Vagina (tissue), 2 donors: ENCODE data around the gene TMEM237. TPM values are rescaled to one million over a fixed set of nuclear protein-coding genes. Genes with fewer than 3 reads are reported as not detected.

Source experiments
- DNase-seq, 2 donors: peaks; one replicate each; pipeline ENCODE4 v3.0.0-alpha.2; 2017; ENCODE audit errors: extremely low spot score in 2 of 2
- H3K27ac ChIP-seq: fragments of 200-600 bp; sonication (generic); one replicate; pipeline ENCODE4 v1.5.1; 2019
- H3K27me3 ChIP-seq: fragments of 200-600 bp; sonication (generic); one replicate; pipeline ENCODE4 v1.5.1; 2019
- H3K36me3 ChIP-seq, 2 donors: fragments of 200-600 bp; sonication (generic); one replicate each; pipeline ENCODE4 v1.5.1; 2017 to 2019
- H3K4me1 ChIP-seq: fragments of 200-600 bp; sonication (generic); one replicate; pipeline ENCODE4 v1.5.1; 2019
- H3K4me3 ChIP-seq, 2 donors: fragments of 200-600 bp; sonication (generic); 1 replicate in 1 of 2; 2 replicates in 1 of 2; pipeline ENCODE4 v1.5.1; 2016 to 2019
- H3K9me3 ChIP-seq: fragments of 200-600 bp; sonication (generic); one replicate; pipeline ENCODE4 v1.5.1; 2019
- CTCF ChIP-seq, 3 experiments: fragments of 450-650 bp in 2 of 3; fragments of 200-600 bp in 1 of 3; sonication (generic) in 1 of 3; IDR thresholded peaks; one replicate each; pipeline ENCODE4 v1.5.1; 2017 to 2019; ENCODE audit warnings: antibody characterized with exemption in 3 of 3, mild to moderate bottlenecking in 2 of 3, moderate library complexity in 2 of 3
- POLR2A ChIP-seq, 2 donors: fragments of 450-650 bp; IDR thresholded peaks; one replicate each; pipeline ENCODE4 v1.6.1; 2017; ENCODE audit warnings: antibody characterized with exemption in 2 of 2, mild to moderate bottlenecking in 2 of 2, moderate library complexity in 2 of 2
- POLR2AphosphoS5 ChIP-seq, 2 donors: sonication (generic); formaldehyde crosslinking; IDR thresholded peaks; one replicate each; pipeline ENCODE4 v1.9.0; 2017; ENCODE audit warnings: antibody characterized with exemption in 2 of 2, mild to moderate bottlenecking in 2 of 2, low read depth in 1 of 2; ENCODE audit not compliant: insufficient read depth in 1 of 2
- intact Hi-C: fragments of 100-400 bp; cut with DNase I; formaldehyde crosslinking; loops from one replicate; pipeline ENCODE4 v1.15.1; 2023
- total RNA-seq: library from RNA; depleted of rRNA; stranded (reverse); fragments of >200 nt; gene quantifications from one replicate; pipeline ENCODE4 v1.2.3, GENCODE V29; 2016

TMEM237 gene
- total RNA-seq, 1 donor from 2014 or later = 29.5 TPM

GRCh38 chr2:201668402-201668910, 25.2 kb upstream of the TMEM237 start:
- DNase-seq = no peak
- no peaks in the 10 kb centered on the region for H3K9me3 ChIP-seq
- no peaks in the 10 kb centered on the region for H3K36me3 ChIP-seq
- no peak overlapping the region for H3K4me3 ChIP-seq
- no peaks in the 10 kb centered on the region for H3K4me1 ChIP-seq
- no peak for TF ChIP-seq POLR2AphosphoS5 (IDR thresholded peaks at IDR 0.05; ENCODE audit: insufficient read depth in 1 of 2, low read depth in 1 of 2)
- TF ChIP-seq CTCF (IDR thresholded peaks at IDR 0.05) = no peak
- TF ChIP-seq POLR2A (IDR thresholded peaks at IDR 0.05) = no peak
- H3K27me3 ChIP-seq = no peaks in the 10 kb centered on the region
- no peak overlapping the region for H3K27ac ChIP-seq
- intact Hi-C loops = no loop called here

- no peaks in the 10 kb centered on the region for H3K4me1 ChIP-seq
- no peaks in the 10 kb centered on the region for H3K9me3 ChIP-seq
- no peaks in the 10 kb centered on the region for H3K36me3 ChIP-seq
- intact Hi-C loops = no loop called here
- H3K27ac ChIP-seq = no peak overlapping the region
- H3K4me3 ChIP-seq = no peak overlapping the region
- DNase-seq = no peak
- no peaks in the 10 kb centered on the region for H3K27me3 ChIP-seq
- TF ChIP-seq POLR2A (IDR thresholded peaks at IDR 0.05) = no peak
These were observed 21.0 kb upstream of the TMEM237 start for GRCh38 chr2:201664334-201664733.

- Histone ChIP-seq H3K9me3 (no peaks in the 10 kb centered on the region), H3K36me3 (no peaks in the 10 kb centered on the region), H3K4me3 (no peak overlapping the region), H3K4me1 (no peaks in the 10 kb centered on the region), H3K27me3 (no peaks in the 10 kb centered on the region), H3K27ac (no peak overlapping the region)
- no peak for DNase-seq
- TF ChIP-seq POLR2A (IDR thresholded peaks at IDR 0.05) (no peak), POLR2AphosphoS5 (IDR thresholded peaks at IDR 0.05; ENCODE audit: insufficient read depth in 1 of 2, low read depth in 1 of 2) (no peak), CTCF (IDR thresholded peaks at IDR 0.05) (no peak)
- intact Hi-C loops = no loop called here
These were observed 18.1 kb upstream of the TMEM237 start for GRCh38 chr2:201661366-201661765.

GRCh38 chr2:201660293-201660895, 17.1 kb upstream of the TMEM237 start:
- DNase-seq = no peak

GRCh38 chr2:201656740-201657139, 13.4 kb upstream of the TMEM237 start:
- Histone ChIP-seq H3K36me3 (no peaks in the 10 kb centered on the region), H3K4me3 (no peak overlapping the region), H3K4me1 (peaks cover 5% of the 10 kb centered on the region), H3K27me3 (no peaks in the 10 kb centered on the region), H3K9me3 (no peaks in the 10 kb centered on the region), H3K27ac (no peak overlapping the region)
- TF ChIP-seq POLR2A (IDR thresholded peaks at IDR 0.05) (no peak), POLR2AphosphoS5 (IDR thresholded peaks at IDR 0.05; ENCODE audit: insufficient read depth in 1 of 2, low read depth in 1 of 2) (no peak), CTCF (IDR thresholded peaks at IDR 0.05) (no peak)
- intact Hi-C loops = no loop called here
- DNase-seq = no peak

More at GRCh38 chr2:201660293-201660895, 17.1 kb upstream of the TMEM237 start:
- Histone ChIP-seq H3K4me1 (no peaks in the 10 kb centered on the region), H3K36me3 (no peaks in the 10 kb centered on the region), H3K4me3 (no peak overlapping the region), H3K27me3 (no peaks in the 10 kb centered on the region), H3K27ac (no peak overlapping the region), H3K9me3 (no peaks in the 10 kb centered on the region)
- intact Hi-C loops = no loop called here
- TF ChIP-seq CTCF (IDR thresholded peaks at IDR 0.05) (no peak), POLR2A (IDR thresholded peaks at IDR 0.05) (no peak), POLR2AphosphoS5 (IDR thresholded peaks at IDR 0.05; ENCODE audit: insufficient read depth in 1 of 2, low read depth in 1 of 2) (no peak)
